Measurements from ENCODE around the gene TMEM238.

Gene TMEM238

GRCh38 chr19:55358493-55358892 is 25.6 kb downstream of the TMEM238 start:
- no peak for DNase-seq (ENCODE audit: low read depth in 2 of 2)

DNA sequence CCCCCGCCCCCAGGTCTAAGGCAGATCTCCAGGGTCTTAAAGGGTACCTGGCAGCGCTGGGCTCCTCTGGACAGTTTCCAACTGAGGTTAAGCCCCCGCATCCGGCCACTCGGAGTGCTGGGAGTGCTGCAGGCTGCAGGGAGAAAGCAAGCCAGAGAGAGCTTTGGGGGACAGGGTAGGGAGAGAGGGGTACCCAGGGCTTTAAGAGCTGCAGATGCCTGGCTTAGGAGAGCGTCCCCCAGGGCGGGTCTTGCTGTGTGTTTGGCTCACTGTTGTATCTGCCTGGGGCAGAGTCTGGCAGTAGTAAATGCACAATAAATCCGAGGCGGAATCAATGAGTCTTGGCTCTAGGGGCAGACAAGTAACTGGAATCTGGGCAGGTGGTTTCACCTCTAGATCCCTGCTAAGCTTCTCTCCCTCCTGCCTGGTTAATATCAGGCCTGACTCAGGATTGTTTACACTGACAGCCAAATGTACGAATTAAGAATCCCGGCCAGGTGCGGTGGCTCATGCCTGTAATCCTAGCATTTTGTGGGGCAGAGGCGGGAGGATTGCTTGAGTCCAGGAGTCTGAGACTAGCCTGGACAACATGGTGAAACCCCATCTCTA is 28.8 kb downstream of the TMEM238 start:
- no peak for DNase-seq (ENCODE audit: low read depth in 2 of 2)

GRCh38 chr19:55354698-55355212 is 29.3 kb downstream of the TMEM238 start, which contains the start of gene COX6B2:
Gene COX6B2, minus strand, starts transcription at chr19:55354719. Its CDS starts 198 bp downstream, at chr19:55354521.
- no peak for DNase-seq (ENCODE audit: low read depth in 2 of 2)

DNA sequence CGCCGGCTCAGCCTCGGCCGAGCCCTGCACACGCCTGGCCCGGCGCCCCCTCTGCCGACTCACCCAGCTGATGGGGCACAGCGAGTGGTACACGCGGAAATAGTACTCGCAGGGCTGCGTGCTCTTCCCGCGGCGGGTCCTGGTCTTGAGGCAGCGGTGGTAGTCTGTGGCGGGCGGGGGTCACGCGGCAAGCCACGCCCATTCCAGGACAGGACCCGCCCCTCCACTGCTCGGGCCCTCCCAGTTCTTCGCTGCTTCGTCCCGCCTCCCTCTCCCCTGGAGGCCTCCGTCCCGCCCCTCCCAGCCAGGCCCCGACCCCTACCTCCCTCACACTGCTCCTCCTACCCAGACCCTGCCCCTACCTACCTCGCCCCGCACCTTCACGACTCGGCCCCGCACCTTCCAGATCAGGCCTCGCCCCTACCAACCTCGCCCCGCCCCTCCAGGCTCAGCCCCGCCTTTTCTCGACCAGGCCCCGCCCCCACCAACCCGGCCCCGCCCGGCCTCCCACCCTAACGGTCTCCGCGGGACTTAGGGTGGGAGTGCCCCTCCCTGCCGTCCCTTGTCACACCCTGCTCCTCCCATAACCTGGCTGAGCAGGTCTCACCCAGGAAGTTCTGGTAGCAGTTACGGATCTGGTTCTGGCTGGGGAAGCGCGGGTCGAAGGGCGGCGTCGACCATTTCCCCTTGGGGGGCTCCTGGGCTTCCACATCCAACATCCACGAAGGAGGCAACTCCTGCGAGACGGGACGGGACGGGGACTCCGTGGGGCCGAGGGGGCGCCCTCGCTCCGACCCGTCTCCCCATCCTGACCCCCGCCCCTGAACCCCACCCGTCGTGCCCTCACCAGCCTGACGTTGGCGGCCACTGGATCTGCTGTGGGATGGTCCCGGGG is 30.0 kb downstream of the TMEM238 start:
- peak in 1 of 2 donors; percentile 27 for DNase-seq (ENCODE audit: low read depth in 2 of 2)

- DNase-seq (ENCODE audit: low read depth in 2 of 2), result no peak
Measured at GRCh38 chr19:55353356-55353802, 30.7 kb downstream of the TMEM238 start.

GRCh38 chr19:55352549-55353145 is 31.4 kb downstream of the TMEM238 start:
- DNase-seq (ENCODE audit: low read depth in 2 of 2), result no peak

- no peak for DNase-seq (ENCODE audit: low read depth in 2 of 2)
Measured at GRCh38 chr19:55352040-55352439, 32.1 kb downstream of the TMEM238 start.

DNA sequence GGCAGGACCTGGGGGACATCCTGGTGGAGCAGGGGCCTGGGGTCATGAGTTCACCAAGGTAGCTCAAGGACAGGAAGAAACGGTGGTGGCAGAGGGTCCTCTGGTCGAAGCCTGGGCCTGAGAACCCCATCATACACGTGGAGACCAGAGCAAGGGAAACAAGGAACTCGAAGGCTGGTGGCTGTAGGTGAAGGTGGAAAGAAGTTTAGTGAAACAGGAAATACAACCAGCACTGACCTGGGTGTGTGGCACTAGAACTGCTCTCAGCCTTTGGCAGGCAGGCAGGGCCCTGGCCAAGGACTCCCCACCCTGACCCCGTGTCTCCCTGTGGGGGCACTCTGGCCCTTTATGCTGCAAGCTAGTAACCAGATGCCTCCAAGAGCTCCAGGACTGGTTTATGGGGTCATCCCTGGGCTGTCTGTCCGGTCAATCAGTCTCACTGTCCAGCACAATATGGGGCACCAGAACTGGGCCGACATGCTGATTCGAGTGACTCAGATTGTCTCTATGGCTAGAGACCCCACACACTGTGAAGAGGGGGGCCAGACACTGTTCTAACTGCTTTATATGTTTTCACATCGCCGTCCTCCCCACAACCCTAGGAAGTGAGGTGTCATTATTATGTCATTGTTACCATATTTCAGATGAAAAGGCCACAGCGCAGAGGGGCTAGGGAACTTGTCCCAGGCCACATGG is 33.3 kb downstream of the TMEM238 start:
- DNase-seq (ENCODE audit: low read depth in 2 of 2), result no peak

DNA sequence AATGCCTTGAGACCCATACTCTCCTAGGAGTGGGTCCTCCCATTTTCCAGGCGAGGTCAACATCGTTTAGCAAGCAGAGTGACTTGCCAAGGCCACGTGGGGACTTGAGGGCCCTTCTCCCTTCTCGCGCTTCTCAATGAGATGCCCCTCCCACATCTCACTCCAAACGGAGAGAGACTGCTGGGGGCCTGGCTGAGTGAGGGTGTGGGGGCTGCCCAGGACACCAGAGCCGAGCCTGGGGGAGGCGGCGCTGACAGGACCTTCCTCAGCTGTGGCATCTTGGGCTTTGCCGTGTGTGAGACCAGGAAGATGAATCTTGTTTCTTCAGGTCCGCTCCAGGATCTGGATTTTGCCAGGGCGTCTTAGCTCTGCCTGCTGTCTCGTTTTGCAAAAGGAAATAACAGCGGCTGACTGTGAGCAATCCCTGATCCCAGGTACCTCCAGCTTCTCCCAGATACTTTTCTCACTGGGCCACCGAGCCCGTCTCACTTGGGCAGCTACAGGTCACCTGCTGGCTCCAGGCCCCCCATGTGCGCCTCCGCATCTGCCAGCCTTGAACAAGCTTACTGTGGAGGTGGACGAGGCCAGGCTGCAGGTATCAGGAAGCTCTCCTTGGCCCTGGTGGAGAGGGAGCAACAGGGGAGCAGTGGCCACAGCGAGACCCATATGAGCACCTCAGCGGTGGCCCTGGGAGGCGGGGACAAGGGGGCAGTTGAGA is 35.6 kb downstream of the TMEM238 start:
- DNase-seq (ENCODE audit: low read depth in 2 of 2), result no peak

- DNase-seq (ENCODE audit: low read depth in 2 of 2), result no peak
Measured at GRCh38 chr19:55347442-55348009, 36.6 kb downstream of the TMEM238 start.

DNA sequence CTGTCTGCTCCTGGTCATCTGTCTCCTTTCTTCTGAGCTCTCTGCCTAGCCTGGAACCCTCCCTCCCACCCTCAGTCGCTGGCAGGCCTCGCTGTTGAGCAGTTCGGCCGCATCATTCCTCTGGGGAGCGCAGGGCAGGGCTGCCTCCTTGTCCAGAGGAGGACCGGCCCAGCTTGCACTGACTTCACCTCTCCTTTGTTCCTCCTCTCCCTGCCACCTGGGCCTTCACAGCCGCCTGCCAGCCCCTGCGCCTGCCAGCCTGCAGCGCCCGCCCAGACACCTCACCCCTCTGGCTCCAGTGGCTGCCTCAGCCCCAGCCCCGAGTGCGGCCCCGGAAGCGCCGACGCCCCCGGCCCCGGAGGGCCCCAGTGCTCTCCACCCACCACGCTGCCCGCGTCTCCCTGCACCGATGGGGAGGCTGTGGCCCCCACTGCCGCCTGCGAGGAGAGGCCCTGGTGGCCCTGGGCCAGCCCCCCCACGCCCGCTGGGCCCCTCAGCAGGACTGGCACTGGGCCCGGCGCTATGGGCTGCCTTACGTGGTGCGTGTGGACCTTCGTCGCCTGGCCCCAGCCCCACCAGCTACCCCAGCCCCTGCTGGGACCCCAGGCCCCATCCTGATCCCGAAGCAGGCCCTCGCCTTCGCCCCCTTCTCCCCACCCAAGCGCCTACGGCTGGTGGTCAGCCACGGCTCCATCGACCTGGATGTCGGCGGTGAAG is 37.2 kb downstream of the TMEM238 start:
- no peak for DNase-seq (ENCODE audit: low read depth in 2 of 2)

- no peak for DNase-seq (ENCODE audit: low read depth in 2 of 2)
Measured at GRCh38 chr19:55345818-55346724, 38.0 kb downstream of the TMEM238 start.

- DNase-seq (ENCODE audit: low read depth in 2 of 2), result no peak
Measured at GRCh38 chr19:55345101-55345817, 38.8 kb downstream of the TMEM238 start.

- DNase-seq (ENCODE audit: low read depth in 2 of 2), result no peak
Measured at GRCh38 chr19:55344444-55344843, 39.6 kb downstream of the TMEM238 start.

DNA sequence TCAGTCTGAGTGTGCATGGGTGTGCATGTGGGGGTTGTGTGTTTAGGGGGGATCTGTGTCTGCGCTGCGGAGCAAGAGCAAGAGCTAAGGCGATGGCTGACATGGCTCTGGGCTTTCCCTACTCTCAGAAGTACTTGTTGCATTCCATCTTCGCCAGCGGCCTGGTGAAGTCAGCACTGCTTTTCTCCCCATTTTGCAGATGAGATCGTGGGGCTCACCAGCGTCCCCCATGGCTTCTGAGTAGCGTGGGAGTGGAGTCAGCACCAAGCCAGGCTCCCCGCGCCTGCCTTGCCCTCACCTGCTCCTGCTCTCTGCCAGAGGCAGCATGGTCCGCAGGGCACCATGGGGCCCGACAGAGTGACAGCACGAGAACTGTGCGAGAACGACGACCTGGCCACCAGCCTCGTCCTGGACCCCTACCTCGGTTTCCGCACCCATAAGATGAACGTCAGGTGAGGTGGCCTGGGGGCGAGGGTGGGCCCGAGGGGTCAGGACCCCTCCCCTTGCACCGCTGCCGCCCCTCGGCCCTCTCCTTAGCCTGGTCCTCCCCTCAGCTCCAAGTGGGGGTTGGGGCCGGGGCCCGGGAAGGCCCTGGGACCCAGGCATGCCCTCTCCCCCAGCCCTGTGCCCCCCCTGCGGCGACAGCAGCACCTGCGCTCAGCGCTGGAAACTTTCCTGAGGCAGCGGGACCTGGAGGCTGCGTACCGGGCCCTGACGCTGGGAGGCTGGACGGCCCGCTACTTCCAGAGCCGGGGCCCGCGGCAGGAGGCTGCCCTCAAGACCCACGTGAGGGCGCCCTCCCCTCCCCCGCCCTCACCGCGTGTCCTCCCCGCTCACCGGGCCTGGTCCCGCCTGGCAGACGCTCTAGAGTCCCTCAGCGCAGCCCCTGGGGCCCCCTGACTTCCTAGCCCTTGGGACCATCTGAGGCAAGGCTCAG is 42.2 kb downstream of the TMEM238 start:
- DNase-seq (ENCODE audit: low read depth in 2 of 2), result no peak

DNA sequence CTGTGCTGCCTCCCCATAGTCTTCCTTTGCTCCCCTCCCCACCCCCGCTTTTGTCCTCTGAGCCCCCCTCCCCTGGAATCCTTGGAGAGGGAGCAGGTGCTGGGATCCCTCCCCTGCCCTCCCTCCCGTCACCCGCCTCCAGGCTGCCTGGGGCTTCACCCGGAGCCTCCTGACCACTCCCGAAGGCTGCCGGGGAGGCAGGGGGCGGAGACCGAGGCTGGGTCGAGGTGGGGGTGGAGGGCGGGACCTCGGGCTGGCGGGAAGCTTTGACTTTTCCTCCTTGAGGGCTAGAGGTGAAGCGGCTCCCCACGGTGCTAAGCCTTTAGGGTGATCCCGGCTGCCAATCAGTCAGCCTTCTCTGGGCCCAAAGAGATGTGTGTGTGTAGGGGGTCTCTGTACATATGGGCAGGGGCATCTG is 42.9 kb downstream of the TMEM238 start:
- peak; percentile 65 to 71 for DNase-seq (ENCODE audit: low read depth in 2 of 2)

DNA sequence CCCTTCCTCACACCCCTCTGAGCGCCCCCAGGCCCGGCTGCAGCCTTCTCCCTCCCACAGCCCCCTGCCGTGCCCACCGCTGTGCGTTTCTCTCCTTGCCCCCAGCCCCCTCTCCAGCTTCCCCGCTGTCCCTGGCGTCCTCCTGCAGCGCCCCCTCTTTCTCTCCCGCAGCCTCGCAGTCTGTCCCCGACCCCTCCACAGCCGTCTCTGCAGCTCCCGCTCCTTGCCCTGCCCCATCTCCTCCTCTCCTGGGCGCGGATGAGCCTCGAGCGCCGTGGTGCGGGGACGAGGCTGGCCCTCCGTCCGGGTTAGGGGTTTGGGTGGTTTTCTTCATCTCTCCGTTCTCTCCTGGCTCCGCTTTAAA is 43.3 kb downstream of the TMEM238 start:
- no peak for DNase-seq (ENCODE audit: low read depth in 2 of 2)
